Measurements from ENCODE around the gene IL12RB2.

DNA sequence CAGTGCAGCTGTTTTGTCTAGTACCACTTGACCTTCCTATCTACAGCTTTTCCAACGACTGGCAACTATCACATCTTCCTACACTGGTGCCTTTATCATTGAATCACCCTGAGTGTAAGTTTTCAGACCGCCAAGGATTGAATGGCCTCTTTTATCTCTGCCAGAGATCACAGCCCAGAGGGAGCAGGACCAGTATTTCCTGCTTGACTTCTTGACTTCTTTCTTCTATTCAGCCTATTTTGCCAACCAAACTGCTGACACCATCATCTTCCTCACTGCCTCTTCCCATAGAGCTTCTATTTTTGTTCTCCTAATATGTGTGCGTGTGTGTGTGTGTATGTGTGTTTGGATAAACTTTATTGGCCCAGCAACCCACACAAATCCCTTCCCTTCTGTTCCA is 68.7 kb downstream of the IL12RB2 start:
- TF ChIP-seq, protein P1, sequence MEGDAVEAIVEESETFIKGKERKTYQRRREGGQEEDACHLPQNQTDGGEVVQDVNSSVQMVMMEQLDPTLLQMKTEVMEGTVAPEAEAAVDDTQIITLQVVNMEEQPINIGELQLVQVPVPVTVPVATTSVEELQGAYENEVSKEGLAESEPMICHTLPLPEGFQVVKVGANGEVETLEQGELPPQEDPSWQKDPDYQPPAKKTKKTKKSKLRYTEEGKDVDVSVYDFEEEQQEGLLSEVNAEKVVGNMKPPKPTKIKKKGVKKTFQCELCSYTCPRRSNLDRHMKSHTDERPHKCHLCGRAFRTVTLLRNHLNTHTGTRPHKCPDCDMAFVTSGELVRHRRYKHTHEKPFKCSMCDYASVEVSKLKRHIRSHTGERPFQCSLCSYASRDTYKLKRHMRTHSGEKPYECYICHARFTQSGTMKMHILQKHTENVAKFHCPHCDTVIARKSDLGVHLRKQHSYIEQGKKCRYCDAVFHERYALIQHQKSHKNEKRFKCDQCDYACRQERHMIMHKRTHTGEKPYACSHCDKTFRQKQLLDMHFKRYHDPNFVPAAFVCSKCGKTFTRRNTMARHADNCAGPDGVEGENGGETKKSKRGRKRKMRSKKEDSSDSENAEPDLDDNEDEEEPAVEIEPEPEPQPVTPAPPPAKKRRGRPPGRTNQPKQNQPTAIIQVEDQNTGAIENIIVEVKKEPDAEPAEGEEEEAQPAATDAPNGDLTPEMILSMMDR (IDR thresholded peaks at IDR 0.05), result no peak
- peak in 1 of 3 donors; percentile 21 for TF ChIP-seq POLR2AphosphoS5 (IDR thresholded peaks at IDR 0.05)

All from suprapubic skin (tissue), 3 donors.